H1 (cell line): ENCODE measurements around the gene SPATA19.

ENCODE experiments used
- ATF2 ChIP-seq: IDR thresholded peaks from 2 replicates; pipeline ENCODE4 v1.6.1; 2012; ENCODE audit warnings: low read length, inconsistent platforms
- ATF3 ChIP-seq: IDR thresholded peaks from 2 replicates; pipeline ENCODE4 v1.6.1; 2011; ENCODE audit warnings: low read depth, mild to moderate bottlenecking, low read length; ENCODE audit not compliant: insufficient read depth
- CBX5 ChIP-seq: fragments of 300-800, 300-1000 bp; sonication (generic); IDR thresholded peaks from 2 replicates; pipeline ENCODE4 v1.7.1; 2016; ENCODE audit warnings: antibody characterized with exemption, low read length, low read depth
- CTCF ChIP-seq, 3 experiments: IDR thresholded peaks; 1 replicate in 2 of 3; 2 replicates in 1 of 3; pipeline versions ENCODE4 v1.5.1 to v1.6.1; 2011; ENCODE audit warnings: low read length in 3 of 3, mild to moderate bottlenecking in 3 of 3, inconsistent platforms in 2 of 3, low read depth in 1 of 3, moderate library complexity in 1 of 3; ENCODE audit not compliant: insufficient read depth in 1 of 3; ENCODE audit errors: control extremely low read depth in 1 of 3
- EGR1 ChIP-seq: IDR thresholded peaks from 2 replicates; pipeline ENCODE4 v1.6.1; 2011; ENCODE audit warnings: low read depth, low read length, borderline replicate concordance
- EZH2 ChIP-seq: fragments of 200-600 bp; sonication (generic); IDR thresholded peaks from 2 replicates; pipeline ENCODE4 v1.7.1; 2012; ENCODE audit warnings: low read depth, mild to moderate bottlenecking, moderate library complexity, low read length, inconsistent platforms; ENCODE audit not compliant: severe bottlenecking
- GTF2F1 ChIP-seq: IDR thresholded peaks from 2 replicates; pipeline ENCODE4 v1.6.1; 2012; ENCODE audit warnings: low read depth, low read length, improper control_type of control experiment, borderline replicate concordance
- JUND ChIP-seq: IDR thresholded peaks from 2 replicates; pipeline ENCODE4 v1.6.1; 2011; ENCODE audit warnings: mild to moderate bottlenecking, improper control_type of control experiment, low read length
- NRF1 ChIP-seq: IDR thresholded peaks from 2 replicates; pipeline ENCODE4 v1.6.1; 2011; ENCODE audit warnings: mild to moderate bottlenecking, low read depth, low read length, improper control_type of control experiment
- POLR2A ChIP-seq, 2 experiments: IDR thresholded peaks; 1 replicate in 1 of 2; 2 replicates in 1 of 2; pipeline ENCODE4 v1.6.1; 2011; ENCODE audit warnings: low read depth in 2 of 2, low read length in 2 of 2, mild to moderate bottlenecking in 2 of 2; ENCODE audit errors: control extremely low read depth in 1 of 2
- POLR2AphosphoS5 ChIP-seq: IDR thresholded peaks from 2 replicates; pipeline ENCODE4 v1.6.1; 2011; ENCODE audit warnings: low read depth, low read length
- ZNF274 ChIP-seq: IDR thresholded peaks from 2 replicates; pipeline ENCODE4 v1.7.0; 2012; ENCODE audit warnings: low read length, borderline replicate concordance; ENCODE audit errors: extremely low read depth

- TF ChIP-seq JUND (no peak), EZH2 (no peak), POLR2A (IDR thresholded peaks at IDR 0.05; ENCODE audit: control extremely low read depth in 1 of 2, low read depth in 2 of 2, low read length in 2 of 2) (no peak), CTCF (IDR thresholded peaks at IDR 0.05; ENCODE audit: control extremely low read depth in 1 of 3, insufficient read depth in 1 of 3, low read depth in 1 of 3, low read length in 3 of 3) (no peak), POLR2AphosphoS5 (no peak), NRF1 (no peak), ATF3 (no peak), ZNF274 (no peak), ATF2 (no peak), CBX5 (no peak), EGR1 (no peak), GTF2F1 (no peak)
Measured at GRCh38 chr11:133833898-133834681, 11.2 kb downstream of the SPATA19 start.
